HCT116 (cell line): ENCODE measurements around the gene FHOD1.

Experiments used
- CEBPB ChIP-seq: IDR thresholded peaks from 2 replicates; pipeline ENCODE4 v1.6.1; 2012; ENCODE audit warnings: low read depth
- CTCF ChIP-seq, 3 experiments: fragments of 200-600 bp in 1 of 3; sonication (generic) in 1 of 3; IDR thresholded peaks in 2 of 3; conservative IDR thresholded peaks in 1 of 3; 2 replicates each; pipeline ENCODE4 v1.5.1; 2012 to 2017; ENCODE audit warnings: low read depth in 2 of 3, low read length in 2 of 3, antibody characterized with exemption in 1 of 3, borderline replicate concordance in 1 of 3, control low read depth in 1 of 3, mild to moderate bottlenecking in 1 of 3, mixed read lengths in 1 of 3, mixed run types in 1 of 3, moderate library complexity in 1 of 3; ENCODE audit not compliant: insufficient read depth in 1 of 3
- EGR1 ChIP-seq: IDR thresholded peaks from 2 replicates; pipeline ENCODE4 v1.6.1; 2012; ENCODE audit warnings: low read depth
- EZH2phosphoT487 ChIP-seq: fragments of 200-600 bp; IDR thresholded peaks from 2 replicates; pipeline ENCODE4 v1.6.1; 2018; ENCODE audit warnings: antibody characterized with exemption, borderline replicate concordance
- ZNF274 ChIP-seq: fragments of 200-500 bp; sonication (Bioruptor generic); IDR thresholded peaks from 2 replicates; pipeline ENCODE4 v1.6.1; 2014; ENCODE audit warnings: mild to moderate bottlenecking, low read depth, low read length, inconsistent platforms

- TF ChIP-seq CEBPB = no peak
- no peak for TF ChIP-seq EGR1
- TF ChIP-seq EZH2phosphoT487 = no peak
- TF ChIP-seq CTCF (IDR thresholded peaks at IDR 0.05 in 2 of 3, conservative IDR thresholded peaks at IDR 0.05 in 1 of 3; ENCODE audit: borderline replicate concordance in 1 of 3, insufficient read depth in 1 of 3, low read depth in 2 of 3, low read length in 2 of 3) = no peak
- TF ChIP-seq ZNF274 = no peak
Measured at GRCh38 chr16:67195676-67196075, 51.6 kb downstream of the FHOD1 start.
